Measurements from ENCODE around the gene PIGS. TPM values are rescaled to one million over a fixed set of nuclear protein-coding genes. Genes with fewer than 3 reads are reported as not detected.

PIGS gene
- total and polyA plus RNA-seq, 12 donors, result 9.0 to 69.3 (median 48.5) TPM

GRCh38 chr17:28553000-28553505 is 18.3 kb downstream of the PIGS start:
- WGBS, 2 donors, result 92 to 95% methylated on average over 5 of the region's 5 CpGs
- no peak for DNase-seq
- no peak for ATAC-seq
- Histone ChIP-seq H3K36me3 (peaks cover 0 to 50% (median 40%) of the 10 kb centered on the region in 9 donors), H3K27ac (peak overlapping the region in 1 of 10 donors; percentile 85), H3K4me3 (peak overlapping the region in 7 of 10 donors; percentile 85 to 99 (median 97)), H3K9me3 (no peaks in the 10 kb centered on the region), H3K4me1 (peaks cover 0 to 41% (median 21%) of the 10 kb centered on the region in 9 donors), H3K27me3 (no peaks in the 10 kb centered on the region)
- no peak for TF ChIP-seq CTCF (IDR thresholded peaks at IDR 0.05)
- intact Hi-C loops (cut with DNase I), result loop anchor here in 4 of 10 donors (2.0 to 10.0 kb wide), 4 partner anchors 18 to 62 kb away; partner anchors contain the start of genes RSKR (in 2 of the 4) and PIGS (in 1 of the 4)

GRCh38 chr17:28552176-28552999 is 18.9 kb downstream of the PIGS start, which contains the start of gene UNC119:
Gene UNC119, minus strand, starts transcription at chr17:28552624. Its CDS starts 67 bp downstream, at chr17:28552557.
- no peak for TF ChIP-seq CTCF (IDR thresholded peaks at IDR 0.05)
- no peaks in the 10 kb centered on the region for H3K9me3 ChIP-seq
- DNase-seq (peak; percentile 67 to 81), ATAC-seq (peak; percentile 94 to 98 (median 95))
- no peaks in the 10 kb centered on the region for H3K27me3 ChIP-seq
- peaks cover 0 to 47% (median 33%) of the 10 kb centered on the region in 9 donors for H3K36me3 ChIP-seq
- H3K4me3 ChIP-seq, result peak within 1 kb of the TSS; percentile 64 to 99 (median 97)
- peak within 1 kb of the TSS in 9 of 10 donors; percentile 60 to 90 (median 78) for H3K27ac ChIP-seq
- 1 to 2% methylated on average over 55 to 67 of the region's 67 CpGs for WGBS, 2 donors
- peaks cover 0 to 44% (median 21%) of the 10 kb centered on the region in 9 donors for H3K4me1 ChIP-seq
- intact Hi-C loops (cut with DNase I), result loop anchor here in 4 of 10 donors (2.0 to 10.0 kb wide), 4 partner anchors 18 to 62 kb away; partner anchors contain the start of genes RSKR (in 2 of the 4) and PIGS (in 1 of the 4)

- peak in 7 of 8 donors; percentile 1 to 19 (median 7) for ATAC-seq
- no peak for TF ChIP-seq CTCF (IDR thresholded peaks at IDR 0.05)
- no peak for DNase-seq
- Histone ChIP-seq H3K4me3 (peak overlapping the region; percentile 64 to 99 (median 97)), H3K36me3 (peaks cover 0 to 47% (median 30%) of the 10 kb centered on the region in 9 donors), H3K9me3 (no peaks in the 10 kb centered on the region), H3K4me1 (peaks cover 0 to 48% (median 21%) of the 10 kb centered on the region in 9 donors), H3K27me3 (no peaks in the 10 kb centered on the region), H3K27ac (peak overlapping the region in 7 of 10 donors; percentile 60 to 90 (median 71))
- 17% methylated on average over 10 of the region's 10 CpGs for WGBS, 2 donors
- intact Hi-C loops (cut with DNase I), result loop anchor here in 4 of 10 donors (2.0 to 10.0 kb wide), 4 partner anchors 19 to 63 kb away; partner anchors contain the start of genes RSKR (in 2 of the 4) and PIGS (in 1 of the 4)
These were observed 19.7 kb downstream of the PIGS start for GRCh38 chr17:28551421-28552175.
